ENCODE results near the gene RAB5IF. TPM values are rescaled to one million over a fixed set of nuclear protein-coding genes. Genes with fewer than 3 reads are reported as not detected.

RAB5IF gene
- total RNA-seq, 2 experiments from 2014 or later: 71.7 to 90.2 TPM

- no peaks in the 10 kb centered on the region for H3K27me3 Mint-ChIP-seq
- H3K9me3 Mint-ChIP-seq (ENCODE audit: low read depth): no peaks in the 10 kb centered on the region
- ChIA-PET CTCF (interaction anchor here (1.6 kb wide), 1 partner anchor 334 kb away, joined by 3 read pairs; no protein-coding TSS in a partner anchor), POLR2A (no interaction called here)
- H3K27ac Mint-ChIP-seq: no peak overlapping the region
- intact Hi-C loops (cut with DNase I, micrococcal nuclease): no loop called here
- DNase-seq: no peak
- H3K4me1 Mint-ChIP-seq: peaks cover 27% of the 10 kb centered on the region
- no peak for ATAC-seq
- peaks cover 35% of the 10 kb centered on the region for H3K36me3 Mint-ChIP-seq (ENCODE audit: low read depth)
- no peak overlapping the region for H3K4me3 Mint-ChIP-seq
These were observed 20.0 kb upstream of the RAB5IF start for GRCh38 chr20:36585410-36586125.

- intact Hi-C loops (cut with DNase I, micrococcal nuclease): no loop called here
- DNase-seq (no peak), ATAC-seq (no peak)
- ChIA-PET POLR2A (interaction anchor here (0.9 kb wide), 1 partner anchor 11 kb away, joined by 5 read pairs; no protein-coding TSS in a partner anchor), CTCF (interaction anchor here (0.6 to 5.6 kb wide), 4 partner anchors 18 to 292 kb away, joined by 3 to 36 read pairs (median 4); partner anchors contain the start of gene RAB5IF)
- Mint-ChIP-seq H3K4me1 (peaks cover 34% of the 10 kb centered on the region), H3K9me3 (ENCODE audit: low read depth) (no peaks in the 10 kb centered on the region), H3K27ac (peak overlapping the region; percentile 67), H3K27me3 (no peaks in the 10 kb centered on the region), H3K4me3 (no peak overlapping the region), H3K36me3 (ENCODE audit: low read depth) (peaks cover 40% of the 10 kb centered on the region)
These were observed 18.1 kb upstream of the RAB5IF start for GRCh38 chr20:36587388-36588070.

- no peak for DNase-seq
- peaks cover 48% of the 10 kb centered on the region for H3K36me3 Mint-ChIP-seq (ENCODE audit: low read depth)
- no peaks in the 10 kb centered on the region for H3K9me3 Mint-ChIP-seq (ENCODE audit: low read depth)
- intact Hi-C loops (cut with DNase I, micrococcal nuclease): no loop called here
- no peak for ATAC-seq
- H3K4me3 Mint-ChIP-seq: no peak overlapping the region
- H3K27ac Mint-ChIP-seq: peak overlapping the region; percentile 47
- POLR2A ChIA-PET: interaction anchor here (0.7 to 1.9 kb wide), 3 partner anchors 12 to 547 kb away, joined by 5 to 12 read pairs (median 6); no protein-coding TSS in a partner anchor
- H3K4me1 Mint-ChIP-seq: peaks cover 63% of the 10 kb centered on the region
- CTCF ChIA-PET: interaction anchor here (1.0 to 5.6 kb wide), 2 partner anchors 14 to 15 kb away, joined by 3 to 36 read pairs; partner anchors contain the start of gene RAB5IF
- H3K27me3 Mint-ChIP-seq: no peaks in the 10 kb centered on the region
These were observed 14.3 kb upstream of the RAB5IF start for GRCh38 chr20:36591281-36591680.

- intact Hi-C loops (cut with DNase I, micrococcal nuclease): no loop called here
- ATAC-seq: peak; percentile 50
- H3K36me3 Mint-ChIP-seq (ENCODE audit: low read depth): peaks cover 46% of the 10 kb centered on the region
These were observed 13.5 kb upstream of the RAB5IF start for GRCh38 chr20:36591854-36592641.

GRCh38 chr20:36593347-36593929 is 12.1 kb upstream of the RAB5IF start:
- Mint-ChIP-seq H3K4me3 (no peak overlapping the region), H3K4me1 (peaks cover 50% of the 10 kb centered on the region), H3K9me3 (ENCODE audit: low read depth) (no peaks in the 10 kb centered on the region), H3K27me3 (no peaks in the 10 kb centered on the region), H3K36me3 (ENCODE audit: low read depth) (peaks cover 42% of the 10 kb centered on the region), H3K27ac (peak overlapping the region; percentile 42)
- ChIA-PET CTCF (interaction anchor here (1.5 to 4.2 kb wide), 3 partner anchors 12 to 22 kb away, joined by 4 to 47 read pairs (median 18); partner anchors contain the start of gene RAB5IF), POLR2A (interaction anchor here (3.4 kb wide), 1 partner anchor 12 kb away, joined by 13 read pairs; the partner anchor contains the start of gene RAB5IF)
- DNase-seq: no peak
- ATAC-seq: no peak
- intact Hi-C loops (cut with DNase I, micrococcal nuclease): no loop called here

More at GRCh38 chr20:36591854-36592641, 13.5 kb upstream of the RAB5IF start:
- Mint-ChIP-seq H3K9me3 (ENCODE audit: low read depth) (no peaks in the 10 kb centered on the region), H3K4me1 (peaks cover 57% of the 10 kb centered on the region), H3K27ac (peak overlapping the region; percentile 69), H3K4me3 (peak overlapping the region; percentile 4), H3K27me3 (no peaks in the 10 kb centered on the region)
- ChIA-PET POLR2A (interaction anchor here (0.5 to 1.9 kb wide), 8 partner anchors 12 to 548 kb away, joined by 3 to 12 read pairs (median 5); partner anchors contain the start of gene NDRG3), CTCF (interaction anchor here (0.6 to 5.6 kb wide), 5 partner anchors 13 to 184 kb away, joined by 3 to 36 read pairs (median 3); partner anchors contain the start of gene RAB5IF)
- peak; percentile 76 for DNase-seq

- ChIA-PET CTCF (interaction anchor here (0.6 to 1.4 kb wide), 2 partner anchors 10 to 22 kb away, joined by 3 to 4 read pairs; no protein-coding TSS in a partner anchor), POLR2A (interaction anchor here (0.6 kb wide), 1 partner anchor 27 kb away, joined by 3 read pairs; no protein-coding TSS in a partner anchor)
- DNase-seq: no peak
- peaks cover 20% of the 10 kb centered on the region for H3K4me1 Mint-ChIP-seq
- intact Hi-C loops (cut with DNase I, micrococcal nuclease): no loop called here
- H3K27me3 Mint-ChIP-seq: no peaks in the 10 kb centered on the region
- no peaks in the 10 kb centered on the region for H3K9me3 Mint-ChIP-seq (ENCODE audit: low read depth)
- H3K4me3 Mint-ChIP-seq: no peak overlapping the region
- no peak overlapping the region for H3K27ac Mint-ChIP-seq
- H3K36me3 Mint-ChIP-seq (ENCODE audit: low read depth): peaks cover 10% of the 10 kb centered on the region
- peak; percentile 14 for ATAC-seq
These were observed 5.7 kb upstream of the RAB5IF start for GRCh38 chr20:36599912-36600345.

GRCh38 chr20:36601540-36601939 is 4.0 kb upstream of the RAB5IF start:
- Mint-ChIP-seq H3K36me3 (ENCODE audit: low read depth) (peaks cover 8% of the 10 kb centered on the region), H3K9me3 (ENCODE audit: low read depth) (no peaks in the 10 kb centered on the region), H3K27me3 (no peaks in the 10 kb centered on the region), H3K4me3 (no peak overlapping the region), H3K27ac (no peak overlapping the region), H3K4me1 (peaks cover 11% of the 10 kb centered on the region)
- intact Hi-C loops (cut with DNase I, micrococcal nuclease): no loop called here
- ChIA-PET POLR2A (interaction anchor here (0.6 to 1.0 kb wide), 3 partner anchors 10 to 1195 kb away, joined by 3 to 7 read pairs (median 4); no protein-coding TSS in a partner anchor), CTCF (no interaction called here)
- ATAC-seq (no peak), DNase-seq (no peak)

GRCh38 chr20:36604952-36605398 is 604 bp upstream of the RAB5IF start:
- ChIA-PET CTCF (interaction anchor here (0.6 to 4.2 kb wide), 19 partner anchors 9 to 184 kb away, joined by 3 to 47 read pairs (median 4); partner anchors contain the start of gene TGIF2), POLR2A (interaction anchor here (1.0 to 2.3 kb wide), 5 partner anchors 10 to 41 kb away, joined by 3 to 14 read pairs (median 8); partner anchors contain the start of genes SLA2 and TGIF2)
- H3K9me3 Mint-ChIP-seq (ENCODE audit: low read depth): no peaks in the 10 kb centered on the region
- ATAC-seq (peak; percentile 40), DNase-seq (peak; percentile 71)
- H3K36me3 Mint-ChIP-seq (ENCODE audit: low read depth): peaks cover 23% of the 10 kb centered on the region
- H3K4me3 Mint-ChIP-seq: peak overlapping the region; percentile 100
- no peaks in the 10 kb centered on the region for H3K27me3 Mint-ChIP-seq
- H3K4me1 Mint-ChIP-seq: peaks cover 20% of the 10 kb centered on the region
- intact Hi-C loops (cut with DNase I, micrococcal nuclease): loop anchor here (1.0 kb wide), 8 partner anchors 10 to 651 kb away; partner anchors contain the start of genes TGIF2 (in 2 of the 2), DSN1 (in 1 of the 2), NDRG3 (in 1 of the 2) and SCAND1 (in 1 of the 2)
- peak overlapping the region; percentile 96 for H3K27ac Mint-ChIP-seq

- Mint-ChIP-seq H3K9me3 (ENCODE audit: low read depth) (no peaks in the 10 kb centered on the region), H3K27ac (peak overlapping the region; percentile 95), H3K36me3 (ENCODE audit: low read depth) (peaks cover 30% of the 10 kb centered on the region), H3K4me1 (peaks cover 17% of the 10 kb centered on the region), H3K4me3 (peak overlapping the region; percentile 100), H3K27me3 (no peaks in the 10 kb centered on the region)
- ATAC-seq (no peak), DNase-seq (peak; percentile 40)
- ChIA-PET CTCF (interaction anchor here (0.5 to 4.2 kb wide), 20 partner anchors 10 to 1716 kb away, joined by 3 to 47 read pairs (median 4); partner anchors contain the start of genes SCAND1 and TGIF2), POLR2A (interaction anchor here (0.5 to 2.3 kb wide), 8 partner anchors 10 to 346 kb away, joined by 3 to 14 read pairs (median 4); partner anchors contain the start of genes SLA2 and TGIF2)
- intact Hi-C loops (cut with DNase I, micrococcal nuclease): loop anchor here in 1 of 2 experiments (2.0 kb wide), 1 partner anchor 38 kb away; no protein-coding TSS in a partner anchor
These were observed 833 bp downstream of the RAB5IF start for GRCh38 chr20:36606158-36607066.
